B cell (primary cell): Measurements from ENCODE around the gene AFF2. TPM values are rescaled to one million over a fixed set of nuclear protein-coding genes. Genes with fewer than 3 reads are reported as not detected.

Source experiments
- ATAC-seq: fragments of 200-7000 bp; cut with Tn5 transposase; one replicate; pipeline ENCODE4 v1.10.0; 2021; ENCODE audit warnings: low read depth, mild to moderate bottlenecking, moderate number of reproducible peaks, moderate library complexity
- CTCF ChIA-PET: fragments of 350-600 bp; sonication (Branson Sonifier 250); formaldehyde crosslinking; loops from one replicate; lab custom pipeline; 2021; ENCODE audit warnings: antibody characterized with exemption, inconsistent platforms; lab: Charles Lee
- POLR2A ChIA-PET: fragments of 350-600 bp; sonication (Branson Sonifier 250); formaldehyde crosslinking; loops from one replicate; lab custom pipeline; 2021; ENCODE audit warnings: antibody characterized with exemption; lab: Charles Lee
- DNase-seq: peaks from one replicate; pipeline ENCODE4 v3.0.0; 2013
- H2AFZ ChIP-seq: 2 replicates; pipeline ENCODE4 v1.6.1; 2012; ENCODE audit warnings: mild to moderate bottlenecking, low read depth, low read length; ENCODE audit not compliant: insufficient read depth, poor library complexity, severe bottlenecking
- H3K27ac ChIP-seq, 2 donors: 1 replicate in 1 of 2; 2 replicates in 1 of 2; pipeline ENCODE4 v1.5.1; 2012 to 2013; ENCODE audit warnings: low read length in 2 of 2, mild to moderate bottlenecking in 2 of 2, moderate library complexity in 1 of 2
- H3K27me3 ChIP-seq, 4 experiments: fragments of 200-600 bp in 1 of 4; sonication (generic) in 1 of 4; replicated peaks in 1 of 4; 1 replicate in 2 of 4; 2 replicates in 2 of 4; pipeline versions ENCODE4 v1.6.1 to v1.7.0; 2013 to 2016; ENCODE audit warnings: low read length in 3 of 4, mild to moderate bottlenecking in 2 of 4, mixed read lengths in 1 of 4, moderate library complexity in 1 of 4; ENCODE audit not compliant: insufficient read depth in 4 of 4, control insufficient read depth in 3 of 4; ENCODE audit errors: control extremely low read depth in 1 of 4
- H3K36me3 ChIP-seq, 2 experiments: replicated peaks in 1 of 2; 1 replicate in 1 of 2; 2 replicates in 1 of 2; pipeline versions ENCODE4 v1.6.1 to v1.7.1; 2013; ENCODE audit warnings: low read length in 1 of 2; ENCODE audit not compliant: insufficient read depth in 2 of 2, control insufficient read depth in 1 of 2; ENCODE audit errors: control extremely low read depth in 1 of 2, extremely low read depth in 1 of 2
- H3K4me1 ChIP-seq, 2 donors: fragments of 200-600 bp in 1 of 2; sonication (generic) in 1 of 2; 1 replicate in 1 of 2; 2 replicates in 1 of 2; pipeline versions ENCODE4 v1.5.1 to v1.6.1; 2013 to 2017; ENCODE audit warnings: low read length in 2 of 2; ENCODE audit not compliant: control insufficient read depth in 2 of 2, insufficient read depth in 2 of 2
- H3K4me2 ChIP-seq: replicated peaks from 2 replicates; pipeline ENCODE3; 2012; ENCODE audit warnings: mild to moderate bottlenecking, low read depth, low read length; ENCODE audit not compliant: poor library complexity, severe bottlenecking
- H3K4me3 ChIP-seq, 5 experiments: fragments of 200-600 bp in 1 of 5; sonication (generic) in 1 of 5; 1 replicate in 3 of 5; 2 replicates in 2 of 5; pipeline versions ENCODE4 v1.5.1 to v1.7.0; 2011 to 2016; ENCODE audit warnings: low read length in 4 of 5, mild to moderate bottlenecking in 4 of 5, low read depth in 2 of 5, control low read depth in 1 of 5, moderate library complexity in 1 of 5; ENCODE audit not compliant: insufficient read depth in 1 of 5; ENCODE audit errors: control extremely low read depth in 1 of 5, extremely low read depth in 1 of 5
- H3K79me2 ChIP-seq: fragments of 200-600 bp; sonication (generic); one replicate; pipeline ENCODE4 v1.6.0; 2016; ENCODE audit warnings: low read length; ENCODE audit not compliant: control insufficient read depth, insufficient read depth
- H3K9ac ChIP-seq: fragments of 200-600 bp; sonication (generic); 2 replicates; pipeline ENCODE4 v1.6.1; 2017; ENCODE audit warnings: mild to moderate bottlenecking, low read length, moderate library complexity
- H3K9me3 ChIP-seq, 3 donors: one replicate each; pipeline versions ENCODE4 v1.6.1 to v1.7.1; 2013; ENCODE audit warnings: low read length in 2 of 3; ENCODE audit not compliant: control insufficient read depth in 2 of 3, insufficient read depth in 1 of 3; ENCODE audit errors: control extremely low read depth in 1 of 3
- H4K20me1 ChIP-seq: 2 replicates; pipeline ENCODE4 v1.6.0; 2012; ENCODE audit warnings: mild to moderate bottlenecking, low read length; ENCODE audit not compliant: insufficient read depth, control insufficient read depth, poor library complexity, severe bottlenecking
- H3K27ac Mint-ChIP-seq: one replicate; pipeline ENCODE4 v1.8.0; 2021; ENCODE audit warnings: mixed read lengths
- H3K27me3 Mint-ChIP-seq: one replicate; pipeline ENCODE4 v1.8.0; 2021; ENCODE audit warnings: mixed read lengths
- H3K4me1 Mint-ChIP-seq: one replicate; pipeline ENCODE4 v1.8.0; 2021; ENCODE audit warnings: mixed read lengths
- H3K4me3 Mint-ChIP-seq: one replicate; pipeline ENCODE4 v1.8.0; 2021; ENCODE audit warnings: mixed read lengths
- H3K9me3 Mint-ChIP-seq: one replicate; pipeline ENCODE4 v1.8.0; 2022; ENCODE audit warnings: mixed read lengths; ENCODE audit not compliant: insufficient read depth
- EZH2 ChIP-seq: IDR thresholded peaks from 2 replicates; pipeline ENCODE4 v1.6.1; 2012; ENCODE audit warnings: borderline replicate concordance, low read depth, mild to moderate bottlenecking, moderate library complexity, low read length; ENCODE audit not compliant: insufficient read depth, poor library complexity, severe bottlenecking
- WGBS: methylation state at CpG from one replicate; pipeline ENCODE4 v1.1.5; 2013; ENCODE audit warnings: missing lambda C conversion rate; ENCODE audit not compliant: insufficient coverage; 5-methylcytosine and 5-hydroxymethylcytosine counted together
- intact Hi-C: fragments of 100-400 bp; cut with micrococcal nuclease; formaldehyde crosslinking; loops from one replicate; pipeline ENCODE4 v1.10.0; 2022
- polyA plus RNA-seq: library from polyadenylated mRNA; depleted of rRNA; stranded (reverse); fragments of >200 nt; gene quantifications from 2 replicates; pipeline ENCODE4 v1.2.3, GENCODE V29; 2012
- total RNA-seq, 2 donors: library from RNA; stranded (reverse); fragments of 120-200 nt in 1 of 2; gene quantifications; 1 replicate in 1 of 2; 2 replicates in 1 of 2; pipeline versions ENCODE4 v1.2.3 to v1.2.4, GENCODE V29; 2013 to 2022
- TF ChIP-seq, protein P1 (sequence below): fragments of 200-600 bp; IDR thresholded peaks from one replicate; pipeline ENCODE4 v1.8.0; 2022; ENCODE audit warnings: antibody characterized with exemption, mild to moderate bottlenecking

The AFF2 gene
- total and polyA plus RNA-seq, 2 donors (not counting 1 experiment from before 2014, with no cell fraction given), result 0.06 to 12.0 TPM

GRCh38 chrX:148926371-148926770 lies 426.0 kb downstream of the AFF2 start:
- Mint-ChIP-seq H3K4me3 (no peak overlapping the region), H3K4me1 (no peaks in the 10 kb centered on the region)

DNA sequence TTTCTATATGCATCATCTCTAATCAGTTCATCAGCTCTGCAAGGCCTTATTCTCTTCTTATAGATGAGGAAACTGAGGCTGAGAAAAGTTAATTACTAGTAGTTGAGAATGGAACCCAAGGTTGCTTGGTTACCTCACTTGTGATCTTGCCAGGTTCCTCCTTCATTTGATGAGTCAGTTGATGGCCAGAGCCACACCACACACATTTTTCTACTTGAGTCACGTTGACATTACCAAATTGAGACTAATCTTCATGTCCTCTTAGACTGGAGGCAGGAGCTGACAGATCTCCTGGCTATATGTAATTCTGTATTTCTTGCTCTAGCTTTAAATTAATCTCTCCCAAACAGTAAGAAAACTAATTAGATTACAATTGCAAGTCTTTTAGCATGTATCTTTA lies 428.4 kb downstream of the AFF2 start:
- Mint-ChIP-seq H3K27ac (no peak overlapping the region), H3K4me1 (no peaks in the 10 kb centered on the region), H3K27me3 (no peaks in the 10 kb centered on the region), H3K4me3 (no peak overlapping the region), H3K9me3 (no peaks in the 10 kb centered on the region)
- DNase-seq, result no peak
- Histone ChIP-seq H2AFZ (no peak overlapping the region), H3K4me1 (no peaks in the 10 kb centered on the region), H4K20me1 (no peaks in the 10 kb centered on the region), H3K79me2 (no peaks in the 10 kb centered on the region), H3K27ac (no peak overlapping the region), H3K9ac (no peak overlapping the region), H3K27me3 (no peaks in the 10 kb centered on the region), H3K9me3 (no peaks in the 10 kb centered on the region), H3K4me3 (no peak overlapping the region), H3K4me2 (no peak overlapping the region), H3K36me3 (no peaks in the 10 kb centered on the region)
- ChIA-PET POLR2A (no interaction called here), CTCF (no interaction called here)
- TF ChIP-seq EZH2, result no peak
- TF ChIP-seq, protein P1, sequence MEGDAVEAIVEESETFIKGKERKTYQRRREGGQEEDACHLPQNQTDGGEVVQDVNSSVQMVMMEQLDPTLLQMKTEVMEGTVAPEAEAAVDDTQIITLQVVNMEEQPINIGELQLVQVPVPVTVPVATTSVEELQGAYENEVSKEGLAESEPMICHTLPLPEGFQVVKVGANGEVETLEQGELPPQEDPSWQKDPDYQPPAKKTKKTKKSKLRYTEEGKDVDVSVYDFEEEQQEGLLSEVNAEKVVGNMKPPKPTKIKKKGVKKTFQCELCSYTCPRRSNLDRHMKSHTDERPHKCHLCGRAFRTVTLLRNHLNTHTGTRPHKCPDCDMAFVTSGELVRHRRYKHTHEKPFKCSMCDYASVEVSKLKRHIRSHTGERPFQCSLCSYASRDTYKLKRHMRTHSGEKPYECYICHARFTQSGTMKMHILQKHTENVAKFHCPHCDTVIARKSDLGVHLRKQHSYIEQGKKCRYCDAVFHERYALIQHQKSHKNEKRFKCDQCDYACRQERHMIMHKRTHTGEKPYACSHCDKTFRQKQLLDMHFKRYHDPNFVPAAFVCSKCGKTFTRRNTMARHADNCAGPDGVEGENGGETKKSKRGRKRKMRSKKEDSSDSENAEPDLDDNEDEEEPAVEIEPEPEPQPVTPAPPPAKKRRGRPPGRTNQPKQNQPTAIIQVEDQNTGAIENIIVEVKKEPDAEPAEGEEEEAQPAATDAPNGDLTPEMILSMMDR, result no peak
- ATAC-seq, result no peak
- intact Hi-C loops, result no loop called here
- WGBS, result no CpG with 5 or more reads among the region's 1 CpG

More at GRCh38 chrX:148926371-148926770, 426.0 kb downstream of the AFF2 start:
- ChIA-PET CTCF (no interaction called here), POLR2A (no interaction called here)
- Histone ChIP-seq H3K4me1 (no peaks in the 10 kb centered on the region), H3K4me3 (no peak overlapping the region), H3K79me2 (no peaks in the 10 kb centered on the region), H3K27ac (no peak overlapping the region), H3K36me3 (no peaks in the 10 kb centered on the region), H3K27me3 (no peaks in the 10 kb centered on the region), H4K20me1 (no peaks in the 10 kb centered on the region), H2AFZ (no peak overlapping the region), H3K9ac (no peak overlapping the region), H3K9me3 (no peaks in the 10 kb centered on the region), H3K4me2 (no peak overlapping the region)
- no peaks in the 10 kb centered on the region for H3K27me3 Mint-ChIP-seq
- ATAC-seq, result no peak
- no peak overlapping the region for H3K27ac Mint-ChIP-seq
- no peaks in the 10 kb centered on the region for H3K9me3 Mint-ChIP-seq
- DNase-seq, result no peak
- WGBS, result 100% methylated on average over 1 of the region's 4 CpGs
- intact Hi-C loops, result no loop called here
- TF ChIP-seq, protein P1, result no peak
- TF ChIP-seq EZH2, result no peak
